Stimulated activated CD4-positive, alpha-beta T cell treated with anti-CD3 and anti-CD28 coated beads, Interleukin-1b, Interleukin-23, amount 100 ng/mL, for 4 hours (primary cell): ENCODE measurements around the gene RXRA.

ENCODE experiments used
- DNase-seq, 2 donors: peaks; one replicate each; pipeline ENCODE4 v3.0.0-alpha.2; 2020; ENCODE audit warnings: low read depth in 2 of 2

Gene RXRA

GRCh38 chr9:134338394-134339182 is 12.3 kb downstream of the RXRA start:
- no peak for DNase-seq

- no peak for DNase-seq
These were observed 13.0 kb downstream of the RXRA start for GRCh38 chr9:134339183-134339806.

- DNase-seq = no peak
These were observed 14.4 kb downstream of the RXRA start for GRCh38 chr9:134340475-134341160.

GRCh38 chr9:134341306-134341705 is 15.1 kb downstream of the RXRA start:
- DNase-seq = no peak

- DNase-seq = no peak
These were observed 15.9 kb downstream of the RXRA start for GRCh38 chr9:134341929-134342745.

- DNase-seq = no peak
These were observed 16.5 kb downstream of the RXRA start for GRCh38 chr9:134342746-134343115.

GRCh38 chr9:134343637-134344036 is 17.4 kb downstream of the RXRA start:
- no peak for DNase-seq

- no peak for DNase-seq
These were observed 18.0 kb downstream of the RXRA start for GRCh38 chr9:134344068-134344799.

GRCh38 chr9:134344800-134345310 is 18.6 kb downstream of the RXRA start:
- DNase-seq = no peak

GRCh38 chr9:134345737-134346136 is 19.5 kb downstream of the RXRA start:
- DNase-seq = no peak

GRCh38 chr9:134346151-134346550 is 19.9 kb downstream of the RXRA start:
- DNase-seq = no peak

- no peak for DNase-seq
These were observed 20.8 kb downstream of the RXRA start for GRCh38 chr9:134346840-134347583.

- no peak for DNase-seq
These were observed 21.7 kb downstream of the RXRA start for GRCh38 chr9:134347996-134348395.

- no peak for DNase-seq
These were observed 22.3 kb downstream of the RXRA start for GRCh38 chr9:134348404-134349155.

GRCh38 chr9:134349936-134350335 is 23.7 kb downstream of the RXRA start:
- DNase-seq = no peak

GRCh38 chr9:134350416-134350994 is 24.2 kb downstream of the RXRA start:
- no peak for DNase-seq

GRCh38 chr9:134351606-134352176 is 25.4 kb downstream of the RXRA start:
- no peak for DNase-seq

GRCh38 chr9:134352247-134352933 is 26.1 kb downstream of the RXRA start:
- no peak for DNase-seq
